Myocyte (in vitro differentiated cells): ENCODE data around the gene ADORA1. TPM values are rescaled to one million over a fixed set of nuclear protein-coding genes. Genes with fewer than 3 reads are reported as not detected.

Source experiments
- DNase-seq: peaks from one replicate; pipeline ENCODE4 v3.0.0-alpha.2; 2012; ENCODE audit warnings: low read depth
- total RNA-seq: library from RNA; depleted of rRNA; stranded (reverse); fragments of >200 nt; gene quantifications from 2 replicates; pipeline ENCODE4 v1.2.3, GENCODE V29; 2014

Gene ADORA1
- total RNA-seq, 1 donor from 2014 or later = 27.4 TPM

- DNase-seq = no peak
These were observed 33.6 kb upstream of the ADORA1 start for GRCh38 chr1:203093754-203094410.

- no peak for DNase-seq
These were observed 32.4 kb upstream of the ADORA1 start for GRCh38 chr1:203095061-203095690.

GRCh38 chr1:203096566-203096965, 31.0 kb upstream of the ADORA1 start:
- DNase-seq = no peak

GRCh38 chr1:203097001-203097400, 30.5 kb upstream of the ADORA1 start:
- DNase-seq = no peak

GRCh38 chr1:203098445-203098844, 29.1 kb upstream of the ADORA1 start:
- DNase-seq = no peak

- DNase-seq = peak; percentile 96
These were observed 28.5 kb upstream of the ADORA1 start for GRCh38 chr1:203098914-203099520.

GRCh38 chr1:203099805-203100515, 27.6 kb upstream of the ADORA1 start:
- DNase-seq = peak; percentile 74

- DNase-seq = peak; percentile 73
These were observed 27.0 kb upstream of the ADORA1 start for GRCh38 chr1:203100516-203100869.

- DNase-seq = no peak
These were observed 25.5 kb upstream of the ADORA1 start for GRCh38 chr1:203101813-203102634.

GRCh38 chr1:203103216-203103615, 24.3 kb upstream of the ADORA1 start:
- peak; percentile 77 for DNase-seq

GRCh38 chr1:203103829-203104495, 23.6 kb upstream of the ADORA1 start:
- no peak for DNase-seq

GRCh38 chr1:203104789-203105390, 22.6 kb upstream of the ADORA1 start:
- DNase-seq = no peak

- no peak for DNase-seq
These were observed 15.1 kb upstream of the ADORA1 start for GRCh38 chr1:203112475-203112874.

- no peak for DNase-seq
These were observed 14.2 kb upstream of the ADORA1 start for GRCh38 chr1:203113308-203113707.

GRCh38 chr1:203114202-203114601, 13.3 kb upstream of the ADORA1 start:
- DNase-seq = no peak

GRCh38 chr1:203116091-203116820, 11.3 kb upstream of the ADORA1 start:
- peak; percentile 99 for DNase-seq

GRCh38 chr1:203117611-203118575, 9.6 kb upstream of the ADORA1 start:
- DNase-seq = peak; percentile 74
